ENCODE measurements around the gene TBC1D12.

DNA sequence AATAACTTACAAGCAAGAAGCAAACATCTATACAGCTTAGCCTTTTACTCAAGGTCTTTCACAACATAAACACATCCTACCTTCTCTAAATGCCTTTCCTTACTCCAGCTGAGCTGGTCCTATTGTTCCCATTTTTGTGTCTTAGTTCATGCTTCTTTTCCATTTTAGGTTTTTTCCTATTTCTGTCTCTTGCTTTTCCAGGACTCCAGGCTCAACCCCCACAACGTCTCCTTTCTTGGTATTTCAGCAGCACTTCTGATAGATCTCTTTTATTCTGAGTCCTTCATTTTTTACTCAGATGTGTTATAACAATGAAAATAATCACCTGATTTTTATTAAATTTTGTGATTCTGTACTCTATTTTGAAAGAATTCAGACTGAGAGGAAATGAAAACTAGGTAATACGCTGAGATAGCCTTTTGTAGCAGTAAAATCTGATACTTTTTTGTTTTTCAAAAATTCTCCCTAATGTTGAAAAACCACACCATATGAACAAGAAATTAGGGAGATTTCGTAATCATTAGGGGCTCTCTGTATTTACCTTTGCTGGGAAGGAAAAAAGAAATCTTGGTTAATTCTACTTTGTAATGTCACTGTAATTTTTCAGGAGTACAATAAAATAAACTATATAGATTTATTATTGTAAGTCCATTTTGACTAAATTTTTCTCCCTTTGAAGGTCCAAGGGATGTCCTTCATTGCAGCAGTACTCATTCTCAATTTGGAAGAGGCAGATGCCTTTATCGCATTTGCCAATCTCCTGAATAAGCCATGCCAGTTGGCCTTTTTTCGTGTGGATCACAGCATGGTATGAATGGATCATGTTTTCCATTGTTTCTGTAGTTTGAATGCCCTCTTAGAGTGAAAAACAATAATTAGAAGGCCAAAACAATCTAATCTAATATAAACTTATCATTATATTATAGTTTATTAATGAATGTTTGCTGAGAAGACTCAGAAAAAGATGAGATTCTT is 119.2 kb downstream of the TBC1D12 start:
- TF ChIP-seq, protein P1, sequence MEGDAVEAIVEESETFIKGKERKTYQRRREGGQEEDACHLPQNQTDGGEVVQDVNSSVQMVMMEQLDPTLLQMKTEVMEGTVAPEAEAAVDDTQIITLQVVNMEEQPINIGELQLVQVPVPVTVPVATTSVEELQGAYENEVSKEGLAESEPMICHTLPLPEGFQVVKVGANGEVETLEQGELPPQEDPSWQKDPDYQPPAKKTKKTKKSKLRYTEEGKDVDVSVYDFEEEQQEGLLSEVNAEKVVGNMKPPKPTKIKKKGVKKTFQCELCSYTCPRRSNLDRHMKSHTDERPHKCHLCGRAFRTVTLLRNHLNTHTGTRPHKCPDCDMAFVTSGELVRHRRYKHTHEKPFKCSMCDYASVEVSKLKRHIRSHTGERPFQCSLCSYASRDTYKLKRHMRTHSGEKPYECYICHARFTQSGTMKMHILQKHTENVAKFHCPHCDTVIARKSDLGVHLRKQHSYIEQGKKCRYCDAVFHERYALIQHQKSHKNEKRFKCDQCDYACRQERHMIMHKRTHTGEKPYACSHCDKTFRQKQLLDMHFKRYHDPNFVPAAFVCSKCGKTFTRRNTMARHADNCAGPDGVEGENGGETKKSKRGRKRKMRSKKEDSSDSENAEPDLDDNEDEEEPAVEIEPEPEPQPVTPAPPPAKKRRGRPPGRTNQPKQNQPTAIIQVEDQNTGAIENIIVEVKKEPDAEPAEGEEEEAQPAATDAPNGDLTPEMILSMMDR (IDR thresholded peaks at IDR 0.05; ENCODE audit: low read depth, low read length, poor library complexity, severe bottlenecking) = no peak
- TF ChIP-seq EZH2phosphoT487 (IDR thresholded peaks at IDR 0.05; ENCODE audit: borderline replicate concordance, low read length) = no peak
